Thyroid gland (tissue), 4 donors: ENCODE data around the gene FGF23. TPM values are rescaled to one million over a fixed set of nuclear protein-coding genes. Genes with fewer than 3 reads are reported as not detected.

Experiments
- DNase-seq, 2 donors: peaks; one replicate each; pipeline ENCODE4 v3.0.0-alpha.2; 2019
- H3K27ac ChIP-seq, 3 donors: fragments of 200-600 bp; sonication (generic); 1 replicate in 2 of 3; 2 replicates in 1 of 3; pipeline ENCODE4 v1.5.1; 2016 to 2019; ENCODE audit warnings: mild to moderate bottlenecking in 1 of 3, moderate library complexity in 1 of 3
- H3K27me3 ChIP-seq: fragments of 200-600 bp; sonication (generic); one replicate; pipeline ENCODE4 v1.5.1; 2019
- H3K36me3 ChIP-seq, 2 donors: fragments of 200-600 bp; sonication (generic); one replicate each; pipeline ENCODE4 v1.5.1; 2016 to 2019
- H3K4me1 ChIP-seq, 2 donors: fragments of 200-600 bp; sonication (generic); one replicate each; pipeline ENCODE4 v1.5.1; 2017 to 2019
- H3K4me3 ChIP-seq, 3 donors: fragments of 200-600 bp; sonication (generic); replicated peaks in 1 of 3; 1 replicate in 2 of 3; 2 replicates in 1 of 3; pipeline ENCODE4 v1.5.1; 2016; ENCODE audit warnings: mild to moderate bottlenecking in 1 of 3
- H3K9me3 ChIP-seq: fragments of 200-600 bp; sonication (generic); one replicate; pipeline ENCODE4 v1.5.1; 2017
- CTCF ChIP-seq, 6 experiments: fragments of 200-600 bp in 3 of 6; fragments of 450-650 bp in 3 of 6; sonication (generic) in 3 of 6; IDR thresholded peaks; one replicate each; pipeline ENCODE4 v1.5.1; 2016 to 2019; ENCODE audit warnings: antibody characterized with exemption in 6 of 6, mild to moderate bottlenecking in 2 of 6, inconsistent platforms in 1 of 6, moderate library complexity in 1 of 6
- POLR2A ChIP-seq, 2 donors: fragments of 450-650 bp; IDR thresholded peaks; one replicate each; pipeline ENCODE4 v1.6.1; 2017; ENCODE audit warnings: antibody characterized with exemption in 2 of 2, mild to moderate bottlenecking in 2 of 2, moderate library complexity in 1 of 2
- WGBS, 2 donors: methylation state at CpG; one replicate each; pipeline ENCODE4 v1.1.5; 2017; 5-methylcytosine and 5-hydroxymethylcytosine counted together
- intact Hi-C: fragments of 100-400 bp; cut with DNase I; formaldehyde crosslinking; loops from one replicate; pipeline ENCODE4 v1.15.1; 2023
- total RNA-seq, 4 donors: library from RNA; depleted of rRNA; stranded (reverse); fragments of >200 nt; gene quantifications; one replicate each; pipeline ENCODE4 v1.2.3, GENCODE V29; 2016

Gene FGF23
- total RNA-seq, 4 donors from 2014 or later: not detected

DNA sequence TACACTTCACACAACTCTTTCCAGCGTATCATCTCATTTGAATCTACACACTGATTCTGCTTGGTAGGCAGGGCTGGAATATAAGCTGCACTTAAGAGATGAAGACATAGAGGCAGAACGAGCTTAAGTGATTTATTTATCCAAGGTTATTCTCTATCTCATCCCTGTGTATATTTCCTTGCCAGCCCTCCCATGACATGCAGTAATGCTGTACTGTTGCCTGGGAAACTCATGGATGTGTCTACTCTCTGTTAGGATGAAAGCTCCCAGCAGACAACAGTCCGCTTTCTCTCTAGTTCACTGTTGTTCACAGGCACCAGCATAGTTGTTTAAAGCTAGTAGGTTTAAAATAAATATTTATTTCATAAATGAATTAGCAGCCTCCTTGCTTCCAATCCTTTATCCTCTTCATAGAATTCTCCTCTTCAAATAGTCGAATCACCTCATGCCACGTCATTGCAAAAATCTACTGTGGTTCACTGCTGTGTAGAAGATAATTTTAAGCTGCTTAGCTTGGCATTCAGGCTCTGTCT lies 40.7 kb upstream of the FGF23 start:
- no peak for DNase-seq
- H3K27me3 ChIP-seq: no peaks in the 10 kb centered on the region
- intact Hi-C loops: no loop called here

DNA sequence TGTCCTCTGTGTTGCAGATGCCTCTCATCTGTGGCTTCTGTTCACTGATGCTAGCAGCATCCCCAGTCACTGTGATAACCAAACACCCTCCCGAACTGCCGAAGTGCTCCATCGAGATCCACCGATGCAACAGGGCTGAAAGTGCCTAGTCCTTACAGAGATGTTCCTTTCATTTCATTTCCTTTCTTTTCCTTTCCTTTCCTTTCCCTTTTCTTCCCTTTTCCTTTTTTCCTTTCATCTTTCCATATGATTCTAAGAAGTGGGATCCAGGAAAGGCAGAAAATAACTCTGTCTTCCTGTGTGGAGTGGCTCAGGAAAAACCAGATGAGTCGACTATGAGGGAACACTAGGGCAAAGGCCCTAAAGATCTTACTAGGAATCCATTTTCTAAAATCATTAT lies 39.4 kb upstream of the FGF23 start:
- DNase-seq: no peak
- Histone ChIP-seq H3K9me3 (no peaks in the 10 kb centered on the region), H3K27ac (no peak overlapping the region), H3K36me3 (no peaks in the 10 kb centered on the region), H3K27me3 (no peaks in the 10 kb centered on the region), H3K4me3 (no peak overlapping the region), H3K4me1 (no peaks in the 10 kb centered on the region)
- intact Hi-C loops: no loop called here
- TF ChIP-seq CTCF (IDR thresholded peaks at IDR 0.05): no peak
- no peak for TF ChIP-seq POLR2A (IDR thresholded peaks at IDR 0.05)
- 84 to 86% methylated on average over 5 of the region's 5 CpGs for WGBS, 2 donors

More for the DNA sequence above, 40.7 kb upstream of the FGF23 start:
- H3K9me3 ChIP-seq: no peaks in the 10 kb centered on the region
- H3K36me3 ChIP-seq: no peaks in the 10 kb centered on the region
- 82 to 83% methylated on average over 5 of the region's 5 CpGs for WGBS, 2 donors
- no peaks in the 10 kb centered on the region for H3K4me1 ChIP-seq
- no peak for TF ChIP-seq POLR2A (IDR thresholded peaks at IDR 0.05)
- no peak for TF ChIP-seq CTCF (IDR thresholded peaks at IDR 0.05)
- no peak overlapping the region for H3K4me3 ChIP-seq
- H3K27ac ChIP-seq: no peak overlapping the region

DNA sequence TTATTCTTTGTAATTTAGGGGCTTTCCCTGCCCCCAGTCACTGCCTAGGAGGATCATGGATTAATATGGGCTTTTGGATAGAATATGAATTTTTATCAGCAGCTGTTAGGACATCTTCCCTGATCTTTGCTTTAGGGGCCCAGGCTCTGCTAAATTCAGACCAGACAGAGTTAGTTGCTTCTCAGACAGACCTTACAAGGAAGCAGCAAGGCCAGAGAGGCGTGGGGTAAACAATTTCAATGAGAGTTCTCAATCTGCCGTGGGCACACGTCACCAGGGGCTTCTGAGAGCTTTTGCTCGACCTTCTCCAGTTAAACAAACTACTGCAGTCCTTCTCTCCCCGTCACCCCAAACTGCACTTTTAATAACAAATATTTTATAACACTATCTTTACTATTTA lies 38.4 kb upstream of the FGF23 start:
- DNase-seq: no peak
- Histone ChIP-seq H3K36me3 (no peaks in the 10 kb centered on the region), H3K27ac (no peak overlapping the region), H3K9me3 (no peaks in the 10 kb centered on the region), H3K4me3 (no peak overlapping the region), H3K27me3 (no peaks in the 10 kb centered on the region), H3K4me1 (no peaks in the 10 kb centered on the region)
- WGBS, 2 donors: 22 to 28% methylated on average over 5 of the region's 5 CpGs
- TF ChIP-seq CTCF (IDR thresholded peaks at IDR 0.05) (no peak), POLR2A (IDR thresholded peaks at IDR 0.05) (no peak)
- intact Hi-C loops: no loop called here

DNA sequence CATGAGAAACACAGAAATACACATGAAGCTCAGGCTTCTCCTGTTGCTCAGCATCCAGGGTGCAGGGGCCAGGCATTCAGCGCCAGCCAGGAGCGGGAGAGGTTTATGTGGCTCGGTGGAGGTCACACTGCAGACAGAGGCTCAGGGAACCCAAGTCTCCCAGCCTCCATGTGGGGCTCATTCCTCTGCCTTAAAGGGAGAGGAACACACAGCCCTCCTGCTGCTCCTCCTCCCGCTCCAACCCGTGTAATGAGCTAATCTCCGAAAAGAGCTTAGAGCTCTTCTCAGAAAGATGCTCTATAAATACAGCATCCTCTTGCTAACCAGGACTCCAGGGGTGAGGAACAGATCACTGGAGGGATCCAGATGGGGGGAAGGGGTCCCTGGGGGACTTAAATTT lies 37.9 kb upstream of the FGF23 start:
- Histone ChIP-seq H3K9me3 (no peaks in the 10 kb centered on the region), H3K4me1 (no peaks in the 10 kb centered on the region), H3K36me3 (no peaks in the 10 kb centered on the region), H3K27me3 (no peaks in the 10 kb centered on the region), H3K27ac (no peak overlapping the region), H3K4me3 (no peak overlapping the region)
- 40 to 42% methylated on average over 4 to 6 of the region's 6 CpGs for WGBS, 2 donors
- no peak for TF ChIP-seq POLR2A (IDR thresholded peaks at IDR 0.05)
- TF ChIP-seq CTCF (IDR thresholded peaks at IDR 0.05): no peak
- intact Hi-C loops: no loop called here
- no peak for DNase-seq

- 87 to 90% methylated on average over 8 of the region's 8 CpGs for WGBS, 2 donors
- Histone ChIP-seq H3K36me3 (no peaks in the 10 kb centered on the region), H3K9me3 (no peaks in the 10 kb centered on the region), H3K4me3 (no peak overlapping the region), H3K27ac (no peak overlapping the region), H3K4me1 (no peaks in the 10 kb centered on the region), H3K27me3 (no peaks in the 10 kb centered on the region)
- intact Hi-C loops: no loop called here
- no peak for DNase-seq
- TF ChIP-seq CTCF (IDR thresholded peaks at IDR 0.05) (no peak), POLR2A (IDR thresholded peaks at IDR 0.05) (no peak)
Observed at GRCh38 chr12:4416276-4416675, 36.8 kb upstream of the FGF23 start.
